ENCODE results near the gene FOXL3.

DNA sequence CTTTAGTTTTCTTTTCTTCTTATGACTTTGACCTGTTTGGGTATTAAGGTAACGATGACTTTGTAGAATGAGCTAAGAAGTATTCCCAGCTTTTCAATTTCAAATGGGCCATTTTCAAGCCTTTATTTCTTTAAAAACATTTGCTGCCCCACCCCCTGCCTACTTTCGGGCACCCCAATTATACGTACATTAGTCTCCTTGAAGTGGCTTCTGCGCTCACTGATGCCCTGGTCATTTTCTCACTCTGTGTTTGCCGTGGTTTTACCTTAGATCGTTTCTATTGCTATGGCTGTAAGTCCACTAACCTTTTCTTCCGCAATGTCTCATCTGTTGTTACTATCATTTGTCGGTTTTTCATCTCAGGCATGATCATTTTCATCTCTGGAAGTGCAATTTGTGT, 24.9 kb downstream of the FOXL3 start:
- TF ChIP-seq, protein P1, sequence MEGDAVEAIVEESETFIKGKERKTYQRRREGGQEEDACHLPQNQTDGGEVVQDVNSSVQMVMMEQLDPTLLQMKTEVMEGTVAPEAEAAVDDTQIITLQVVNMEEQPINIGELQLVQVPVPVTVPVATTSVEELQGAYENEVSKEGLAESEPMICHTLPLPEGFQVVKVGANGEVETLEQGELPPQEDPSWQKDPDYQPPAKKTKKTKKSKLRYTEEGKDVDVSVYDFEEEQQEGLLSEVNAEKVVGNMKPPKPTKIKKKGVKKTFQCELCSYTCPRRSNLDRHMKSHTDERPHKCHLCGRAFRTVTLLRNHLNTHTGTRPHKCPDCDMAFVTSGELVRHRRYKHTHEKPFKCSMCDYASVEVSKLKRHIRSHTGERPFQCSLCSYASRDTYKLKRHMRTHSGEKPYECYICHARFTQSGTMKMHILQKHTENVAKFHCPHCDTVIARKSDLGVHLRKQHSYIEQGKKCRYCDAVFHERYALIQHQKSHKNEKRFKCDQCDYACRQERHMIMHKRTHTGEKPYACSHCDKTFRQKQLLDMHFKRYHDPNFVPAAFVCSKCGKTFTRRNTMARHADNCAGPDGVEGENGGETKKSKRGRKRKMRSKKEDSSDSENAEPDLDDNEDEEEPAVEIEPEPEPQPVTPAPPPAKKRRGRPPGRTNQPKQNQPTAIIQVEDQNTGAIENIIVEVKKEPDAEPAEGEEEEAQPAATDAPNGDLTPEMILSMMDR (IDR thresholded peaks at IDR 0.05; ENCODE audit: low read depth, low read length, poor library complexity, severe bottlenecking) = no peak
- no peak for TF ChIP-seq EZH2phosphoT487 (IDR thresholded peaks at IDR 0.05; ENCODE audit: borderline replicate concordance, low read length)
